CD4-positive, alpha-beta T cell treated with Interleukin-15 for 4 hours (primary cell): Measurements from ENCODE around the gene RHOV.

ENCODE experiments used
- DNase-seq: peaks from one replicate; pipeline ENCODE4 v3.0.0-alpha.2; 2020; ENCODE audit warnings: low spot score

RHOV gene

DNA sequence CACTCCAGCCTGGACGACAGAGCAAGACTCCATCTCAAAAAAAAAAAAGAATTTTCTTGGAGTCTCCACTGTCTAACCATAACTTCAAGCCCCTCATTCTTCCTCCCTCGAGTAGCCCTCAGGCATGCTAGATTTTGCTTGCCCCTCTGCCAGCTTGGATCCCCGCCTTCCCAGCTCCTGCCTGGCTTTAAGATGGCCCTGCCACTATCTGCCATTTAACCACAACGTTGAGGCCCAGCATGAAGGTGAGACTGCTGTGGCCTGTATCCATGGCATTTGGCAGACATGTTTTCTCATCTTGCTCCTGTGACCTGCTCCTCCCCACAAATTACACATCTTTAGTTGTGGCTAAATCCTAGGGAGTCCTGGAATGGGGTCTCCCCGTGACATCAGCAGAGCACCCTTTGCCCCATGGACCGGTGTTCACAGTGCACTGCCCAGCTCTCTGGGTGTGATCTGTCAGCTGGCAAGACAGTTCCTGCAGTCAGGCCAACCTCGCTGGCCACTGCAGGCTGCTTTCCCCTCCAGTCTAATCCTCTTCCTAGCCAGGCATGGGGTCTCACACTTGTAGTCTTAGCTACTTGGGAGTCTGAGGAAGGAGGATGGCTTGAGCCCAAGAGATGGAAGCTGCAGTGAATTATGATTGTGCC, 30.6 kb upstream of the RHOV start:
- no peak for DNase-seq

GRCh38 chr15:40902605-40903561, 28.8 kb upstream of the RHOV start:
- DNase-seq: no peak

GRCh38 chr15:40901053-40901443, 27.0 kb upstream of the RHOV start:
- DNase-seq: no peak

DNA sequence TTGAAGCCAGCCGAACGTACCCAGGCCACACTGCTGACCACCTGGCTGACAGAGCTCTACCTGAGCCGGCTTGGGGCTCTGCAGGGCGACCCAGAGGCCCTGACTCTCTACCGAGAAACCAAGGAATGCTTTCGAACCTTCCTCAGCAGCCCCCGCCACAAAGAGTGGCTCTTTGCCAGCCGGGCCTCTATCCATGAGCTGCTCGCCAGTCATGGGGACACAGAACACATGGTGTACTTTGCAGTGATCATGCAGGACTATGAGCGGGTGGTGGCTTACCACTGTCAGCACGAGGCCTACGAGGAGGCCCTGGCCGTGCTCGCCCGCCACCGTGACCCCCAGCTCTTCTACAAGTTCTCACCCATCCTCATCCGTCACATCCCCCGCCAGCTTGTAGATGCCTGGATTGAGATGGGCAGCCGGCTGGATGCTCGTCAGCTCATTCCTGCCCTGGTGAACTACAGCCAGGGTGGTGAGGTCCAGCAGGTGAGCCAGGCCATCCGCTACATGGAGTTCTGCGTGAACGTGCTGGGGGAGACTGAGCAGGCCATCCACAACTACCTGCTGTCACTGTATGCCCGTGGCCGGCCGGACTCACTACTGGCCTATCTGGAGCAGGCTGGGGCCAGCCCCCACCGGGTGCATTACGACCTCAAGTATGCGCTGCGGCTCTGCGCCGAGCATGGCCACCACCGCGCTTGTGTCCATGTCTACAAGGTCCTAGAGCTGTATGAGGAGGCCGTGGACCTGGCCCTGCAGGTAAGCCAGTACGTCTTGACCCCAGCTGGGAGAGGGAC, 26.4 kb upstream of the RHOV start:
- no peak for DNase-seq

DNA sequence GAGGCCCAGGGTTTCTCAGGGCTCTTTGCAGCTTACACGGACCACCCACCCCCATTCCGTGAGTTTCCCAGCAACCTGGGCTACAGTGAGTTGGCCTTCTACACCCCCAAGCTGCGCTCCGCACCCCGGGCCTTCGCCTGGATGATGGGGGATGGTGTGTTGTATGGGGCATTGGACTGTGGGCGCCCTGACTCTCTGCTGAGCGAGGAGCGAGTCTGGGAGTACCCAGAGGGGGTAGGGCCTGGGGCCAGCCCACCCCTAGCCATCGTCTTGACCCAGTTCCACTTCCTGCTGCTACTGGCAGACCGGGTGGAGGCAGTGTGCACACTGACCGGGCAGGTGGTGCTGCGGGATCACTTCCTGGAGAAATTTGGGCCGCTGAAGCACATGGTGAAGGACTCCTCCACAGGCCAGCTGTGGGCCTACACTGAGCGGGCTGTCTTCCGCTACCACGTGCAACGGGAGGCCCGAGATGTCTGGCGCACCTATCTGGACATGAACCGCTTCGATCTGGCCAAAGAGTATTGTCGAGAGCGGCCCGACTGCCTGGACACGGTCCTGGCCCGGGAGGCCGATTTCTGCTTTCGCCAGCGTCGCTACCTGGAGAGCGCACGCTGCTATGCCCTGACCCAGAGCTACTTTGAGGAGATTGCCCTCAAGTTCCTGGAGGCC, 25.6 kb upstream of the RHOV start:
- DNase-seq: no peak

- peak; percentile 60 for DNase-seq
Observed at GRCh38 chr15:40894681-40895448, 20.8 kb upstream of the RHOV start.

DNA sequence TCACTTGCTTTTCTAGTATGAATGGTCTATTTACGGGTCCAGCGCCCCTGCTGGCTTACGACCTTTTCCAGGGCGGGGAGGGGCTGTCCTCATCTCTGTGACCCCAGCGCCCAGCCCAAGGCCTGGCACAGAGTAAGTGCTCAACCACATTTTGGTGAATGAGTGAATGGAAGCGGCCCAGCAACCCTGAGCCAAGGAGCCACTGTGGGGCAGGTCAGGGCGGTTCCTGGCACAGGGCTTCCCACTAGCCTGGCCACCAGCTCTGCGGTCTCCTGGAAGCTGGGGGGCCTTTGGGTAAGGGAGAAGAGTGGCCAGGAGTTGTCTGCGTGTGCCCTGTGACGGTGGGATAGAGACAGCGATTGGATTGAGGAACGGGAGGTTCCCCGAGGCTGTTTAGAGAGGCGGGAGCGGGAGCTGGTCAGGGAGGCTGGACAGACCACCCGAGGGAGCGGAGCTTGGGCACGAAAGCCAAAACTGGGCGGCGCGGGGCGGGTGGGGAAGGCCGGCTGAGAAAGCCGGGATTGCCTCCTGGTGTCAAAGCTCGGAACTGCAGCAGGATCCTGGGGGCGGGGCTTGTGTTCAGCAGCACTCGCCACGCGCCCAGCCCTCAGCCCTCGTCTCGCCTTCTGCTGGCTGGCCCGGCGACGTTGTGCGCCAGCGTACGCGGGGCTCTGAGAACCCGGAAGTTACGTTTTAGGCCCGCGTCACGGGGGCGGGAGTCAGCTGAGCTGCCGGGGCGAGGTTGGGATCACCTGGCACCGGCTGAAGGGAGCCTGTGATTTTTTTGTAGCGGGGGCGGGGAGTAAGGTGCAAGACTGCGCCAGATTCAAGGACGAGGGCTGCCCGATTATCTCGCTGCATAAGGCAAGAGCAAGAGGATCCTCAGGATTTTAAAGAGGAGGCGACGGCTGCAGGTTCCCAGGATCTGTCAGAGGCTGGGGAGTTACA, 20.0 kb upstream of the RHOV start, which contains the start of gene VPS18:
VPS18 (plus strand) TSS at position 718 of the 948 bp plus-strand sequence. CDS start 319 bp downstream, outside the sequence.
- peak; percentile 97 for DNase-seq

- DNase-seq: no peak
Observed at GRCh38 chr15:40893019-40893670, 19.1 kb upstream of the RHOV start.

- no peak for DNase-seq
Observed at GRCh38 chr15:40892447-40893012, 18.5 kb upstream of the RHOV start.

DNA sequence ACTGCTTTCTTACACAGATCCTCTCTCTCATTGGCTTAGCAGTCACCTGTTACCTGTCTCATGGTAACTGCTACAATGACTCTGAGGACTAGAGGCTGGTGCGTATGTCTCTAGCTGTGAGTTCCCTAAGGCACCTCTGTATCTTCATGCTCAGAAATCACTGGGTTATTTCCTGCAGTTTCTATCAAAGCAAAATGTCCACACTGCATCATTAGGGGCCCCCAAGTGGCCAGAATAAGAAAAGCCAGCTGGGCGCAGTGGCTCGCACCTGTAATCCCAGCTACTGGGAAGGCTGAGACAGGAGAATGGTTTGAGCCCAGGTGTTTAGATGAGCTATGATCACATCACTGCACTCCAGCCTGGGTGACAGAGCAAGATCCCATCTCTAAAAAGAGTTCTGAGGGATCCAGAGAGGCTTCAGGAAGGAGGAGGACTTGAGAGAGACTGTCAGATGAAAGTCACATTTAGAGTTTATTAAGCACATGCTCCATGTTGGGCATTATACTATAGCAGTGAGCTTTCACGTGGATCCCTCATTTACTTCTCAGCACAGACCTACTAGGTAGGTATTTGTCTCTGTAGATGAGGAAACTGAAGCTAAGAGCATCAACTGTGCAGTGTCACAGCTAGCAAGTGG, 17.9 kb upstream of the RHOV start:
- peak; percentile 44 for DNase-seq

- DNase-seq: no peak
Observed at GRCh38 chr15:40891138-40891537, 17.1 kb upstream of the RHOV start.

- DNase-seq: no peak
Observed at GRCh38 chr15:40889112-40889511, 15.1 kb upstream of the RHOV start.

DNA sequence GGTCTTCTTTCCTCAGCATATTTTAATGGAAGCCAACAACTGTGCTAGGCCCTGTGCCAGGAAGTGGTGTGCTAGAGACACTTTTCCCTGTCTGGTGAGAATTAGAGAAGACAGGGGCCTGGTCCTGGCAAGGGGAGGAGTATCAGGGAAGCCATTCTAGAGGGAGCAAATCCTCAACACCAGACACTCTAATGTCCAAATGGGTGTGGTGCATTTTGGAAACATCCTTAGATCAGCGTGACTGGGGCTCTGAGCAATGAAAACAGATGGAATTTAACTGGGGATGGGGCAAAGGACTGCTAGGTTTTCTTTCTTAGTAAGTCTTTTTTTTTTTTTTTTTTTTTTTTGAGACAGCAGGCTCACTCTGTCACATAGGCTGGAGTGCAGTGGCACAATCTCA, 12.6 kb upstream of the RHOV start:
- DNase-seq: no peak

- no peak for DNase-seq
Observed at GRCh38 chr15:40881351-40881750, 7.3 kb upstream of the RHOV start.

GRCh38 chr15:40879609-40880008, 5.6 kb upstream of the RHOV start:
- no peak for DNase-seq

GRCh38 chr15:40878785-40879184, 4.8 kb upstream of the RHOV start:
- peak; percentile 47 for DNase-seq

- no peak for DNase-seq
Observed at GRCh38 chr15:40877694-40878093, 3.7 kb upstream of the RHOV start.

GRCh38 chr15:40875991-40876730, 2.1 kb upstream of the RHOV start:
- DNase-seq: no peak
